Right kidney (tissue), 9 donors: ENCODE measurements around the gene ARHGAP19.

Experiments
- DNase-seq: peaks from one replicate; pipeline ENCODE4 v3.0.0-alpha.2; 2016
- long read RNA-seq, 8 donors: transcript quantifications; one replicate each; lab custom pipeline, GENCODE V29; 2026

ARHGAP19 gene
- long read RNA-seq, donor 1, full-length matches to known transcripts = 4 of 4 reads
- long read RNA-seq, donor 1, partial matches to known transcripts = 0 of 4 reads
- long read RNA-seq, donor 1, other reads (novel, unspliced or antisense) = 0 of 4 reads
- long read RNA-seq, donor 2, full-length matches to known transcripts = 3 of 9 reads
- long read RNA-seq, donor 2, partial matches to known transcripts = 6 of 9 reads
- long read RNA-seq, donor 2, other reads (novel, unspliced or antisense) = 0 of 9 reads
- long read RNA-seq, donor 3, full-length matches to known transcripts = 4 of 4 reads
- long read RNA-seq, donor 3, partial matches to known transcripts = 0 of 4 reads
- long read RNA-seq, donor 3, other reads (novel, unspliced or antisense) = 0 of 4 reads
- long read RNA-seq, donor 4, full-length matches to known transcripts = 5 of 5 reads
- long read RNA-seq, donor 4, partial matches to known transcripts = 0 of 5 reads
- long read RNA-seq, donor 4, other reads (novel, unspliced or antisense) = 0 of 5 reads
- long read RNA-seq, donor 5, full-length matches to known transcripts = 2 of 2 reads
- long read RNA-seq, donor 5, partial matches to known transcripts = 0 of 2 reads
- long read RNA-seq, donor 5, other reads (novel, unspliced or antisense) = 0 of 2 reads
- long read RNA-seq, donor 6, full-length matches to known transcripts = 2 of 2 reads
- long read RNA-seq, donor 6, partial matches to known transcripts = 0 of 2 reads
- long read RNA-seq, donor 6, other reads (novel, unspliced or antisense) = 0 of 2 reads
- long read RNA-seq, donor 7, full-length matches to known transcripts = 8 of 8 reads
- long read RNA-seq, donor 7, partial matches to known transcripts = 0 of 8 reads
- long read RNA-seq, donor 7, other reads (novel, unspliced or antisense) = 0 of 8 reads
- long read RNA-seq, donor 8, full-length matches to known transcripts = 2 of 2 reads
- long read RNA-seq, donor 8, partial matches to known transcripts = 0 of 2 reads
- long read RNA-seq, donor 8, other reads (novel, unspliced or antisense) = 0 of 2 reads

- DNase-seq = peak; percentile 96
Measured at GRCh38 chr10:97292097-97292861, at the start of gene ARHGAP19. Gene ARHGAP19, minus strand, starts transcription at chr10:97292637. Its CDS starts 10 bp downstream, at chr10:97292627.

- DNase-seq = no peak
Measured at GRCh38 chr10:97341416-97341815, 49.0 kb upstream of the ARHGAP19 start.

GRCh38 chr10:97338041-97338440 lies 45.6 kb upstream of the ARHGAP19 start:
- no peak for DNase-seq

- DNase-seq = peak; percentile 47
Measured at GRCh38 chr10:97336942-97337831, 44.8 kb upstream of the ARHGAP19 start.

GRCh38 chr10:97336446-97336845 lies 44.0 kb upstream of the ARHGAP19 start:
- no peak for DNase-seq

- no peak for DNase-seq
Measured at GRCh38 chr10:97336006-97336405, 43.6 kb upstream of the ARHGAP19 start.

- peak; percentile 57 for DNase-seq
Measured at GRCh38 chr10:97335188-97335619, 42.8 kb upstream of the ARHGAP19 start.

GRCh38 chr10:97334370-97335175 lies 42.1 kb upstream of the ARHGAP19 start, which contains the start of gene FRAT2:
Gene FRAT2, minus strand, starts transcription at chr10:97334729. Its CDS starts 157 bp downstream, at chr10:97334572.
- peak; percentile 100 for DNase-seq

GRCh38 chr10:97333601-97334369 lies 41.3 kb upstream of the ARHGAP19 start:
- peak; percentile 82 for DNase-seq

GRCh38 chr10:97333351-97333600 lies 40.8 kb upstream of the ARHGAP19 start:
- peak; percentile 75 for DNase-seq

- peak; percentile 75 for DNase-seq
Measured at GRCh38 chr10:97332591-97333350, 40.3 kb upstream of the ARHGAP19 start.

- DNase-seq = no peak
Measured at GRCh38 chr10:97331153-97331703, 38.8 kb upstream of the ARHGAP19 start.

GRCh38 chr10:97329766-97330165 lies 37.3 kb upstream of the ARHGAP19 start:
- DNase-seq = no peak

- DNase-seq = no peak
Measured at GRCh38 chr10:97328646-97329453, 36.4 kb upstream of the ARHGAP19 start.

GRCh38 chr10:97327348-97328294 lies 35.2 kb upstream of the ARHGAP19 start:
- no peak for DNase-seq

GRCh38 chr10:97325754-97326153 lies 33.3 kb upstream of the ARHGAP19 start:
- DNase-seq = no peak
